GM18858 (cell line): ENCODE measurements around the gene CACNA1S.

Source experiments
- ATAC-seq: cut with Tn5 transposase; IDR thresholded peaks from one replicate; pipeline ENCODE4 v1.9.1; 2021; ENCODE audit not compliant: unreplicated experiment

Gene CACNA1S

DNA sequence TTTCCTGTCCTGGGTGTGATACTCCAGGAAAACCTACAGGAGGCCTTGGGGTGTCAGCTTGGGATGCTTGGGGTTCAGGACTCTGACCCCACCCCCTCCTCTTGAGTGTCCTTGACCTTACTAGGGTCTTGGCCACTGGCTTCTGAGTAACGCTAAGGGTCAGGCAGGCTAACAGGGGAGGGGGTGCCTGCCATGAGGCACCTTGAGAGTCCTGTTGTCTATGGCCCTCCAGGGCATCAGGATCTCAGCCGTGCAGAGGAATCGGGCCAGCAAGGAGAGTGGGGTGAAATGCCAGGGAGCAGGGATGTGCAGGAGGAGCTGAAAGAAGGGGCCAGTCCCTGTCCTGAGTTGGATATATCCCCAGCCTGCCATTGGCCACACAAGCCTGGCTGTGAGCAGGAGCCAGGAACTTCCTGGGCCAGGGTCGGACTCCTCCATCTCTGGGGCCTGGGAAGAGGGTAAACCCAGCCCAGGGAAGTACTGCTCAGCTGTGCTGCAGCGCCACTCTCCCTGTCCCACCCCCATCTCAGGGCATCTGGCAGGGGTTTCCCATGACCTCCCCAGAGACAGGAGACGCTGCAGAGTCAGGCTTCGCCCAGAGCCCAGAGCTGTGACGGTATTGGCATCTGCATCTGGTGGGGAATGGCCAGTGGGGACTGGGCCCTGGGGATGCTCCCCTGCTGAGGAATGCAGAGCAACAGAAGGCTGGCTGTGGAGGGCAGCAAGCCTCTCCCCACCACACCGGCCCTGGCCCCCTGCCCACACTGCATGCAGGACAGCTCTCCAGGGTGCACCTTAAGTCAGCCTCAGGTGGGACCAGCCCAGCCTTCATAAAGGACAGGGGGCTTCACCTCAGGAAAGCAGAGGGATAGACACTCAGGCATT lies 95.0 kb downstream of the CACNA1S start:
- ATAC-seq = no peak

DNA sequence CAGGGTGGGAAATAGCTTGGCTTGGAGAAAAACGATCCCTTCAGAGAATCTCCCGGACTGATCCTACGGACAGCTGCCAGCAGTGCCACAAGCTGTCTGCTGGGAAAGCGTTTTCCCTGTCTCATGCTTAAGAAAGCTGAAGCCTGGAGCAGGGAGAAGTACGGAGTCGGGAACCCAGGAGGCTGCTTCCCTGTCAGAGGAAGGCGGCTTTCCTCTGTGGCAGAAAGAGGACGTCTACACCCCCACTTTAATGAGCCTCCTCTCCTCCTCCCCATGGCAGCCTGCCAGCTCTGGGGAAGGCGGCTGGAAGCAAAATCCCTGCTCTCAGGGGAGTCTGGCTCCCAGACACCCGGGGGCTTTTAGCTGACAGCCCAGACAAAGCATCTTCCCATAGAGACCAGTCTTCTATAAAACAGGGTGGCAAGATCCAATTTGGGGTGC lies 96.0 kb downstream of the CACNA1S start:
- ATAC-seq = no peak

DNA sequence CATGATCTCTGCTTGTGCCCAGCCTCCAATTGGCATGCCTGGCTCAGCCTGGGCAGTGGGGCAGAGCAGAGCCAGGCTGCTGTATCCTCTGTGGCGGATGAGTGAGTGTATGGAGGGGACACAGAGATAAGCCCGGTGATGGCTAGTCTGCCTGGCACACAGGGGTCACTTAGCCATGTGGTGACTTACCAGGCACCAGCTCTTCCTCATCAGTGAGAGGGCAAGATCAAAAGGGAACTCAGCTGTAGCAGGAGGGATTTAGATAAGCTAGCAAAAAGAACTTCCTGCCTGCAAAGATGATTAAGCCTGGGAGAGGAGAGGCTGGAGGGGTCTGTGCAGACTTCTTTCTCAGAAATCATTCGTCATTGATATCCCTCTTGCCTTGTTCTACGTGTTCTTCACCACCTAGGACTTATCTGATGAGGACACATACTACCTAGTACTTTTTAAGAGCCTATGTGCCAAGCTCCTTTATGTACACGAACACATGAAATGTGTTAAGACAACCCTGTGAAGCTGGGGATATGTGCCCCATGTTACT lies 96.6 kb downstream of the CACNA1S start:
- no peak for ATAC-seq

DNA sequence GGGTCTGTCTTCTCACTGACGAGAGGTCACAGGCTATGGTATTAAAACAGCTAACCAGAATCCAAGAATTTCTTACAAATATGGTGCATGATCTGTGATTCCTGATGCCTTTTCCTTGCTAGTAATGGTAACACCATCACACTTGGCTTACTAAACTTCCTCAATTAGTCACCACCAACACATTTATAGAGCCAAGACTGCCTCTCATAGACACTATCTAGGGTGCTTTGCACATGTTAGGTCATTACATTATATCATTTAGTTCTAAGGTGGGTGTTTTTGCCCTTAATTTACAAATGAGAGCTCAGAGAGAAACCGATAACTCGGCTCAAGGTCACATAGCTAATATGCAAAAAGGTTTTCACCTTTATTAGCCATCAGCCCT lies 97.4 kb downstream of the CACNA1S start:
- no peak for ATAC-seq

DNA sequence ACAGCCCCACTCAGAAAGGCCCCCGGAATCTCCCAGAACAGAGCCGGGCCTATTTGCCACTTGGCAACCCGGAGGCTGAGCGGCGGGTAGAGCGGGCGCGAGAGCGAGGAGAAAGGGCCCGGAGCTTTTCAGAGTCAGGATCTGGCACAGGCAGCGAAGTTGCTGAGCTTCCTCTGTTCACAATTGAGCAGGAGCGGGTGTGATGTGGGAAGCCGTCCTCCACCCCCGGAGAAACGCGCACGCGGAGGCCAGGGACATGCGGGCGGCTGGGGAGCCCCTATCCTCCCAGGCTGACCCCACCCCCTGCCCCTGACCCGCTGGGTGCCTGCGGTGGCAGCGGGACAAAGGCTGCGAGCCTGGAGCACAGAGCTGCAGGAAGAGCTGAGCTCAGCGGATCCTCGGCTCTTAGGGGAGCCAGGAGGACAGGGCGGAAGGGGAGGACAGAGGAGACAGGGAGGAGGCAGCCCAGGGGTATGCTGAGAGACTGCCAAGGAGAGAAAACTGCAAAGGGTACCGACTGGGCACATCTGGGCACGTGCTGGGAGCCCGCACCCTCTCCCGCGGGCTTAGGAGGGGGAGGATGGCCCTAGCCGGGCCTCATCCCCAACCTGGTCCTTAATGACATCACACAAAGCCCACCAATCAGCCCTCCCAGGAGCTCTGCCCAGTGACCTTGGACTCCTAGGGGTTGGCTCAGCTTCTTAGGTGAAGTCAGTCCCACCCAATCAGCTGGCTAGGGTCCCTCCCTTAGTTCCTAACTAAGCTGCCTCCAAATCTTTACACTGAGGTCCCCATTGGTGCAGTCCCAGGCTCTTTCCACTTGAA lies 98.0 kb downstream of the CACNA1S start:
- ATAC-seq = no peak

DNA sequence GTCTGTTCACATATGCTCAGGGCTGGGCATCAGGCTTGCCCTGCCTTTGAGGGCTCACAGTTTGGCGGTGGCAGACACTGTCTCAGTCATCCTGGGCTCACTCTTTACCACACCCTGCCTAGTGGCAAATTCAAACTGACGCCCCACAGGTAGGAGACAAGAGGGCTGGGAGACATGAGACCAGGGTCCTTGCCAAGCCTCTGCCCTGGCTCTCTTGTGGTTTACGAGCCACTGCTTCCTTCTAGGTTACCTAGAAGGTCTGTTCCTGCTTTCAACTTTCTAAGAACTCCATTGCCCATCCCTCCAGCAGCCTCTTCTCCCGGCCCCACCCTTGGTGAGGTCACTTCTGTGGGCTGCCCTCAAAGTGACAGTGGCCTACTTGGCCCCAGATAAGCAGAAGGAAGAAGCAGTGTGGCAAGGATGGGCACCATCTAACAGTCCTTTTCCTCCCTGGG lies 99.2 kb downstream of the CACNA1S start:
- ATAC-seq = no peak

DNA sequence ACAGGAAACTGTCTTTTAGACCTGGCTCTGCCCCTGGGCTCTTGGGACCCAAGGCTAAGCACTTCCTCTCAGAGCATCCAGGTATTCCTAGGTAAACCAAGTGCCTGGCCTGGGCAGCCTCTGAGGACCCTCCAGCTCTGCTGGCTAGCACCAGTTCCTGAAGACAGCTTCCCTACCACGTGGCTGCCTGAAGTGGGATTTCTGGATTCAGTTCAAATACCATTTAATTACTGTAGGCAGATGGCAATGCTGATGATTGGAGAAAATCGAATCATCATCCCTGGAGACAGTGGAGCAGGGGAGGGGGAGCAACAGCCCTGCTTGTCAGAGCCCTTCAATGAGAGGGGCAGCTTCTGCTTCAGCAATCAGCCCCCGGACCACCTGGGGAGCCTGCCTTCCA lies 100.6 kb downstream of the CACNA1S start:
- ATAC-seq = no peak

DNA sequence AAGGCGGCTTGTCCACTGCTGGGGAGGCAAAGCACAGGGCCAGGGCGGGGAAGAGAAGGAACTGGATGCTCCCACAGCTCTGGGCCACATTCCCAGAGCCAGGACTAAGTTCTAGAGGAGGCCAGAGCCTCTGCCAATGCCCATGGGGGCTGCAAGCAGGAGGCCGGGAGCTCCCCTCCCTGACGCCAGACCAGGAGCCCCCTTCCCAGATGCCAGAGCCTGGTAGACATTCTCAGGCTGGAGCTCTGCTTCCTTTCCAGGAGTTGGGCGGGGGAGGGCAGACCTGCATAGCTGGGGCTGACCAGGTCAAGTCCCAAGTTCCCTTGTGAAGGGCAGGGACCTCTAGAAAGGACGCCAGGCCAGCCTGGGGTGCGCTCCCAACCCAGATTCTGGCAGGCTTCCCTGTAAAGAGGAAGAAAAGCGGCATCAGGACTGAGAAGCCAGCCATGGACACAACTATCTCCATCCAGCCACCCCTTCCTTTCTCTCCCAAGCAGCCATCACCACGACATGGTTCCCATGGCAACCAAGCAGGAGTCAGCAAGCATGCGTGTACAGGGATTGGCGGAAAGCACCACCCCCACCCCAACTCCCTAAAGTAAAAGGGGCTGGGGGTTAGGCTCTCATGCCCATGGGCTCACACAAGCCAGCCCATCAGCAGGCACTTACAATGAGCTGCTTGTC lies 102.1 kb downstream of the CACNA1S start:
- no peak for ATAC-seq

DNA sequence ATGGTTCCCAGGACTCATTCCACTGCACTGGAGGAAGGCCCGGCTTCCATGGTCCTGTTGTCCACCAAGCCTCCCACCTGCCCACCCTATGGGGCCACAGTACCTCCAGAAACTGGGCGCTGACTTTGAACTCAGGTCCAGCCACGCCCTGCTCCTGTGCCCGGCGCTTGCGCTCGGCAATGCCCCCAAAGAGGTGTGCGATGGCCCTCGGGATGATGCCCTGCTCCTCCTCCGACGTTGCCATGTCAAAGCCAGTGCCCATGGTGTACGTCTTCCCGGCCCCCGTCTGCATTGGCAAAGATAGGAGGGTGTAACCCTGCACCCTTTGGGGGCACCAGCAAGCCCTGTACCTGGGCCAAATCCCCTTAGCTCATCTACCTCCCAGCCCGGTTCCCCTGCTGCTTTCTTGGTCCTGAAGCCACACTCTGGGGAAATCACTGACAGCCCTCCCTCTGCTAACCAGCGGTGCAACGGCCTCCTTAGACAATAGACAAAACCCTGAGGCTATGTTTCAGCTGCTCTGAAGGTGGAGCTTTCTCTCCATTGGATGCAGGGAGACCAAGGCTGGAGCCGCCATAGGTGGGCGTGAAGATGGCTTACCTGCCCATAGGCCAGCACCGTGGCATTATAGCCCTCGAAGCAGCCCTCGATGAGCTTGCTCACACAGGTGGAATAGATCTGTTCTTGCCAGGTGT lies 103.4 kb downstream of the CACNA1S start:
- ATAC-seq = no peak

DNA sequence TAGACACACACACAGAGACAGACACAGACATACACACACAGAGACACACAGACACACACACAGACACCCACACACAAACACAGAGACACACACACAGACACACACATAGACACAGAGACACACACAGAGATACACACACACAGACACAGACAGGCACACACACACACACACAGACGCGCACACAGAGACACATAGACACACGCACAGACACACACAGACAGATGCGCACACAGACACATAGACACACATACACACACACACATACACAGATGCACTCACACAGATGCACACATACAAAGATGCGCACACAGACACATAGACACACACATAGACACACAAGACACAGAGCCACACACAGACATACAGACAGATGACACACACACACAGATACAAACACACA lies 104.7 kb downstream of the CACNA1S start:
- ATAC-seq = no peak

DNA sequence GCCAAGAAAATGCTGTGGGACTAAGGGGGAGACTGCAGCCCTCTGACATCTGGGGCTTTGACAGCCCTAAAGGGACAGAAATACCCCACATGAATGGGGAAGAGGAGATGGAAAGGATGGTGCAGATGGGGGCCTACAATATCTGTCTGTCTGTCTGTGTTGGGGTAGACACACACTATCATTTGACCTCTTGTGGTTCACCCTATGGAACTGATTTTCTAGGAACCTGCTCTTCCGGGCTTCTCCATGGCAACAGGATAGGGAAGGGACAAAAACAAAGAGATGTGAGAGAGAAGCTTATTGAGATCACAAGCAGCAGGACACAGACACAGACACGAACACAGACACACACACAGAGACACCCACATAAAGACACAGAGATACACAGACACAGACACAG lies 105.8 kb downstream of the CACNA1S start:
- no peak for ATAC-seq

DNA sequence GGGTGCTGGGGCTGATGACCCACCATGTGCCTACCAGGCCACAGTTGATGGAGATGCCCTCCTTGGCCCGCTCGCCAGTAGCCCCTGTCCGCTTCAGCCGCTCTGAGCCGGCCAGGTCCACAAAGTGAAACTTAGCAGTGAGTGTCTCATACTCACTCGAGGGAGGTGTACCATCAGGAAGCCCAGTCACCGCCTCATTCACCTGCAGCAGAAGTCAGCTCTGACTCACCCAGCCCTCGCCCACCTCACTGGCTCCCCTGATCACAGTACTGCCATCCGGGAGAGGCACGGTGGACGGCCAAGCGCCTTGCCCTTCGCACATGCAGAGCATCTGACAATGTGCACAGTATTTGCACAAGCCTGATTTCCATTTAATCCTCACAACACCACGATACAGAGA lies 107.5 kb downstream of the CACNA1S start:
- no peak for ATAC-seq

DNA sequence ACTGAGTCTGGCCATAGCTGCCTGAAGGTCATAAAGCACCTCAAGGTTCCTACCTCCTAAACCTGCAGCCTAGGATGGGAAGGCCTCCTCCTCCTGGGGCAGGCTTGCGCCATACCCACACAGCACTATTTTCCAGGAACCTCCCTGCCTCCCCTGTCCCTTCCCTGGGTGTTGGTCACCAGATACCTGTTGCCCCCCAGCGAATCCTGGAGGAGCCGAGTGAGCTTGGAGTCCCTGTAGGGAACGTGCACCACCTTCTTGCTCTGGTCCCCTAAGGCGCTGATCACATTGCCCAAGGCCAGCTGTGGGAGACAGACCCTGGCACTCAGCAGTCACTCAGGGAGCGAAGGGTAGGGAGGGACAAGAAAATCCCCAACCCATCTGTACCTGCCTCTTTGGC lies 108.1 kb downstream of the CACNA1S start:
- no peak for ATAC-seq

DNA sequence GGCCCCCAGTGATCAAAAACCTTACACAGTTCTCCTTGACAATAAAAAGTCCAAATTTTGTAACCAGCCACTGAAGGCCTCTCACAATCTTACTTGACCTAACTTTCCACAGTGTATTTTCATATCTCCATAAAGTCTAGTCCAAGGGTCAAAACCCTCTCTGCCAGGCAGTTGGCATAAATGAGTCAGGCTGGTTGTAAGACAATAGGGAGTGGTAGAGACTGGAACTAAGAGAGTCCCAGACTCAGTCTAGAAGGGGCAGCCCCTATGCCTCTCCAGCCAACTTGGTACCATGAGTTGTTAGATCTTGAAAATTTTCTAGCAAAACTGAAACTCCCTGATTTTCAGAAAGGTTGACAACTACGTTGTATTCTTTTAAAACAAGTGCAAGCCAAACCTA lies 109.7 kb downstream of the CACNA1S start:
- ATAC-seq = no peak

DNA sequence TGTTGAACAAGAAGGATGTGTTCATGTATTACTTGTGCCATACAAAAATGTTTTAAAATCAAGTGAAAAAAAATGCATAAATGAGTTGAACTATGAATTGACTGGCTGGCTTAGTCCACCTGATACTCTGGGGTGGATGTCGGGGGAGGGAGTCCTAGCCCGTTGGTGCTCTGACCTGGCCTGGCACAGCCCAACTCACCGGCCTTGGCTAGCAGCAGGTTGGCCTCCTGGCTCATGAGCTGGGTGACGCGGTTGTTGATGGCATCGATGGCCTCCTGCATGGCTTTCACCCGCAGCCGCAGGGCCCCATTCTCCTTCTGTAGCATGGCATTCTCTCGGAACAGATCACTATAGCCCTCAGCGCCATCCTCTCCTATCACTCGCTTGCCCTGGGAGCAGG lies 110.3 kb downstream of the CACNA1S start:
- no peak for ATAC-seq

DNA sequence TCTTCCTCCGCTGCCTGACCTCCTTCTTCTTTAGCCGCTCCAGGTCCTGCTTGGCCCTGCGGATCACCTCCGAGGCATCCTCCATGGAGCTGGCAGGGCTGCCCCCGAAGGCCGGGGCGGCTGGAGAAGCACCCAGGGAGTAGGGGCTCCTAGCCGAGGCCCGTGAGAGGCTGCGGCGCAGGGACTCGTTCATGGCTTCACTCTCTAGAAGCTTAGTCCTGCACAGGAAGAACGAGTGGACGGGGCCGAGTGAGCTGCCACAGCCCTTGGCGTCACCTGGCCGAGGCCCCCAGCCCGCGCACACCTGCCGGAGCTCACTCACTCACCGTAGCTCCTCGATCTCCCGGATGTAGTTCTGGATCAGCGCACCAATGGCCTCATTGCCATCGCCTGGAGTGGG lies 111.8 kb downstream of the CACNA1S start:
- no peak for ATAC-seq

DNA sequence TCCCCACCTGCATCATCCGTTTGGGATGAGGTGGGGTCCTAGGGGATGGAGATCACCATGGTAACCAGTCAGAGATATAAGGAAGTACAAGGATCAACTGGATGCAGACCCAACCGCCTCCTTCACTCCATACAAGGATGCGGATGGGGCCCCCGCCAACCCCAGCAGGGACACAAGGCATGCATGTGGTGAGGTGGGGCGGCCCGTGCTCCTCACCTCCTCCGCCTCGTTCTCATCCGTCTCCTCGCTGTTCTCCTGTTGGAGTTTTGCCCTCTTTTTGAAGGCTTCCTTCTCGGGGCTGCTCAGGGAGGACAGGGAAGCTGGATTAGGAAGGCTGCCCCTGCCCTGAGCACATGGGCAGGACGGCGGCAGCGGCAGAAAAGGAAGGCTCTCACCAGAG lies 112.6 kb downstream of the CACNA1S start:
- ATAC-seq = no peak

DNA sequence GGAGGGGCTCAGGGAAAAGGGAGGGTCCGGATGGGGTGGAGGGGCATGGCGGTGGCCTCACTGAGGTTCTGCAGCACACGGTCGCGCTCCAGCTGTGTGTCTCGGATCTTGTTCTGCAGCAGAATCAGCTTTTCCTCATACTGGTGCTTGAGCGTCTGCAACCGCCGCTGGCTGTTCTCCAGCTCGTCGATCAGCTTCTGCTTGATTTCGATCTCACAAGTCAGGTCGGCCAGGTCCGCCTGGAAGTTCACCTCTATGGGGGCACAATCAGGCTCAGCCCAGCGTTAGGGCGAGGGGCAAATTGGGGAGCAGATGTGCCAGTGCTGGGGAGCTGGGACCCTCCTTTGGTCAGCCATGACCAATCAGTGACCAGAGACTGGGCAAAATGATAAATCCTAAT lies 113.9 kb downstream of the CACNA1S start:
- no peak for ATAC-seq

DNA sequence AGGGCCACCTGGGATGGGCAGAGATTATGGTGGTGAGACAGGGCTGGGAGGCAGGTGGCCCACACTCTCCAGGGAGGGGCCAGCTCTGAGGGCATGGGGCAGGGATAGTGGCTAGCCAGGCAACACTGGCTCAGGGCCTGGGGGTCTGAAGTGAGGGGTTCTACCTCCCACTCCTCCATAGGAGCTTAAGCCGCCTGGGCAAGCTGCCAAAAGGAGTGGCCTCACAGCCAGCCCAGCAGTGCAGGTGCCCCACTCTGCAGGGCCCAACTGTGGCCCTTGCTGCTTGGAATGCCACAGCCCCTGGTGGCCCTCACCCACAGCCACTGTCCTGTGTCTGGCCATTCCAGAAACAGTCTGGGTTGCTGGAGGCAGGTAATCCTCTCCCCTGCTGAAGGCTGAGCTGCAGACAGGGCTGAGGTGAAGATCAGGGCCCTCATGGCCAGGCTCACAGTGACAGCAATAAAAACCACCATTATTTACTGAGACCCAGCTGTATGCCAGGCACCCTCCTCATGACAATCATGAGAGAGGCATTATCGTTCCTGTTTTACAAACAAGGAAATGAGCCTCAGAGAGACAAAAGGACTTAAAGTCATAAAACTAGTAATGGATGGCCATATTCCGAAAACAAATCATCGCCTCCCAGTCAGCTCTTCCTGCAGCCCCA lies 119.7 kb downstream of the CACNA1S start:
- ATAC-seq = no peak

DNA sequence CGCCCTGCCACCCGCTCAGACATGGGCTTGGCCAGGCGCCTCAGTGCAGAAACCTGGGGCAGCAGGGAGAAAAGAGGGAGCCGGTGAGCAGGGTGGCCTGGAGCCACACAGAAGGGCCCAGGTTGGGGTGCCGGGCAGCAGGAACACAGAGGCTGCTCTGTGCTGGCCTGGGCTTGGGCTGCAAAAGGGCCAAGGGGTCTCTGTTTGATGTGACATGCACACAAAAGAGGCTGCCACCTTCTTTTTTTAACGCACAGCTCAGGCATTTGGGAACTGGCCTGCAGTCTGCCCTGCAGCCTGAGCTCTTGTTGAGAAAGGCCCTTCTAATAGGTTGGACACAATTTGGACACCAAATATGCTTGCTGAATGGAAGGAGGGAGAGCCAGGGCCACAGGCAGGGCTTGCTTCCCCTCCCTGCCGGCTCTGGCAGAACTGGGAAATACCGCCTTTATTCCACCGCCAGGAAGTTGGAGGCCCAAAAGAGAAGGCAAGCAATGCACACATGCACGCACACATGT lies 121.1 kb downstream of the CACNA1S start:
- ATAC-seq = no peak
